ENCODE data around the gene SMARCD3.

GRCh38 chr7:151254851-151255250 lies 6.4 kb upstream of the SMARCD3 start:
- TF ChIP-seq RFX5 (IDR thresholded peaks at IDR 0.05; ENCODE audit: low read depth, low read length) (no peak), NFE2L2 (IDR thresholded peaks at IDR 0.05; ENCODE audit: low read depth, low read length) (no peak), POLR2A (IDR thresholded peaks at IDR 0.05; ENCODE audit: low read depth, low read length) (no peak), CTCF (conservative IDR thresholded peaks at IDR 0.05; ENCODE audit: low read depth, low read length) (no peak), FOS (IDR thresholded peaks at IDR 0.05; ENCODE audit: low read depth, low read length) (no peak), CHD1 (IDR thresholded peaks at IDR 0.05; ENCODE audit: low read depth, low read length) (no peak), USF2 (IDR thresholded peaks at IDR 0.05; ENCODE audit: low read depth, low read length) (no peak), BHLHE40 (IDR thresholded peaks at IDR 0.05; ENCODE audit: low read depth, low read length) (no peak), MXI1 (IDR thresholded peaks at IDR 0.05; ENCODE audit: borderline replicate concordance, low read depth, low read length) (no peak), CEBPB (IDR thresholded peaks at IDR 0.05; ENCODE audit: low read depth, low read length) (no peak), RAD21 (IDR thresholded peaks at IDR 0.05; ENCODE audit: low read length) (no peak), RCOR1 (IDR thresholded peaks at IDR 0.05; ENCODE audit: insufficient replicate concordance, low read length) (no peak), SMC3 (IDR thresholded peaks at IDR 0.05; ENCODE audit: low read depth, low read length) (no peak), ELK1 (IDR thresholded peaks at IDR 0.05; ENCODE audit: borderline replicate concordance, low read depth, low read length) (no peak)
